Endodermal cell (in vitro differentiated cells): Measurements from ENCODE around the gene FOXI1. TPM values are rescaled to one million over a fixed set of nuclear protein-coding genes. Genes with fewer than 3 reads are reported as not detected.
"Not testable (repeated sequence)": the region's sequence is repeated elsewhere in the genome, so short reads cannot be mapped to it uniquely, and the experiment has no call there.

Source experiments
- DNase-seq: peaks from one replicate; pipeline ENCODE4 v3.0.0-alpha.2; 2017
- H3K27ac ChIP-seq: 2 replicates; pipeline ENCODE4 v1.5.1; 2013; ENCODE audit warnings: mild to moderate bottlenecking, low read depth, low read length, moderate library complexity
- H3K27me3 ChIP-seq: 2 replicates; pipeline ENCODE4 v1.6.1; 2013; ENCODE audit warnings: mild to moderate bottlenecking, low read length, moderate library complexity; ENCODE audit not compliant: insufficient read depth, control insufficient read depth, poor library complexity, severe bottlenecking
- H3K36me3 ChIP-seq: 2 replicates; pipeline ENCODE4 v1.7.0; 2013; ENCODE audit warnings: mild to moderate bottlenecking, low read length, moderate library complexity; ENCODE audit not compliant: control insufficient read depth, insufficient read depth
- H3K4me1 ChIP-seq: one replicate; pipeline ENCODE4 v1.7.0; 2013; ENCODE audit warnings: low read length; ENCODE audit not compliant: control insufficient read depth, insufficient read depth
- H3K4me3 ChIP-seq: 2 replicates; pipeline ENCODE4 v1.5.1; 2013; ENCODE audit warnings: mild to moderate bottlenecking, low read length, moderate library complexity
- H3K9ac ChIP-seq: 2 replicates; pipeline ENCODE4 v1.6.1; 2013; ENCODE audit warnings: mild to moderate bottlenecking, low read length, moderate library complexity; ENCODE audit not compliant: poor library complexity, severe bottlenecking; ENCODE audit errors: extremely low read depth
- H3K9me3 ChIP-seq: 2 replicates; pipeline ENCODE4 v1.6.1; 2013; ENCODE audit warnings: mild to moderate bottlenecking, low read length, moderate library complexity; ENCODE audit not compliant: control insufficient read depth
- H3K27ac Mint-ChIP-seq: 2 replicates; pipeline ENCODE4 v1.8.0; 2020; ENCODE audit warnings: mixed read lengths
- H3K27me3 Mint-ChIP-seq: 2 replicates; pipeline ENCODE4 v1.8.0; 2021; ENCODE audit warnings: mild to moderate bottlenecking, mixed read lengths; ENCODE audit not compliant: insufficient read depth
- H3K36me3 Mint-ChIP-seq: 2 replicates; pipeline ENCODE4 v1.8.0; 2020; ENCODE audit warnings: low read depth, mixed read lengths
- H3K4me1 Mint-ChIP-seq: 2 replicates; pipeline ENCODE4 v1.8.0; 2020; ENCODE audit warnings: mixed read lengths
- H3K4me3 Mint-ChIP-seq: 2 replicates; pipeline ENCODE4 v1.8.0; 2020; ENCODE audit warnings: mild to moderate bottlenecking, moderate library complexity, mixed read lengths
- H3K9me3 Mint-ChIP-seq: 2 replicates; pipeline ENCODE4 v1.8.0; 2020; ENCODE audit warnings: mild to moderate bottlenecking, mixed read lengths
- WGBS, 2 experiments: methylation state at CpG; one replicate each; pipeline versions ENCODE4 v1.1.5 to v1.1.7; 2013; ENCODE audit warnings: missing lambda C conversion rate in 2 of 2, mixed read lengths in 1 of 2; ENCODE audit not compliant: insufficient coverage in 1 of 2, insufficient read length in 1 of 2; 5-methylcytosine and 5-hydroxymethylcytosine counted together
- total RNA-seq, 2 donors: library from RNA; stranded (reverse); fragmentation: NEBNext Ultra II Directional in 1 of 2; extraction: Animal tissue kit (Norgen Biotek cat#: 25700) in 1 of 2; gene quantifications; 2 replicates in 1 of 2; 3 replicates in 1 of 2; pipeline ENCODE4 v1.2.1, GENCODE V29; 2021
- TF ChIP-seq, protein P1 (sequence below): fragments of 200-600 bp; sonication (generic); conservative IDR thresholded peaks from 2 replicates; pipeline ENCODE4 v1.5.0; 2021; ENCODE audit warnings: antibody characterized with exemption, mild to moderate bottlenecking

Gene FOXI1
- total RNA-seq, 2 donors from 2014 or later = 0.44 to 3.5 TPM

DNA sequence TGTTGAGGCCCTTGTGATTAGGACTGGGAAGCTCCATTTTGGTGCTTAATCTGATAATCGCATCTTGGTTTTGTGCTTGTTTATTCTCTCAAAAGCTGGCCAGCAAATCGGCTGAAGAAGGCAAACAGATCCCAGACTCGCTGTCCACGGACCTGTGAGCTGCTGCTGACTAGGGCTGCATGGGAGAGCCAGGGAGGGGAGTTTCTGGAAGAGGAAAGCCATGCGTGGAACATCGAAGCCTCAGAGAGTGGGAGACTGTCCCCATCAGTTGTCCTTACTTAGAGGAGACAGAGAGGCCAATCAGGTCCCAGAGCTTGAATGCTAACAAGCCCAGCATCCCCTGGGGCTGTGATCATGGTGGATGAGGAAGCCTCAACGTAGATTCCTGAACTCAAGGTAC lies 23.0 kb upstream of the FOXI1 start:
- H3K27me3 ChIP-seq = no peaks in the 10 kb centered on the region
- WGBS, 2 experiments = 80 to 87% methylated on average over 3 to 7 of the region's 7 CpGs

DNA sequence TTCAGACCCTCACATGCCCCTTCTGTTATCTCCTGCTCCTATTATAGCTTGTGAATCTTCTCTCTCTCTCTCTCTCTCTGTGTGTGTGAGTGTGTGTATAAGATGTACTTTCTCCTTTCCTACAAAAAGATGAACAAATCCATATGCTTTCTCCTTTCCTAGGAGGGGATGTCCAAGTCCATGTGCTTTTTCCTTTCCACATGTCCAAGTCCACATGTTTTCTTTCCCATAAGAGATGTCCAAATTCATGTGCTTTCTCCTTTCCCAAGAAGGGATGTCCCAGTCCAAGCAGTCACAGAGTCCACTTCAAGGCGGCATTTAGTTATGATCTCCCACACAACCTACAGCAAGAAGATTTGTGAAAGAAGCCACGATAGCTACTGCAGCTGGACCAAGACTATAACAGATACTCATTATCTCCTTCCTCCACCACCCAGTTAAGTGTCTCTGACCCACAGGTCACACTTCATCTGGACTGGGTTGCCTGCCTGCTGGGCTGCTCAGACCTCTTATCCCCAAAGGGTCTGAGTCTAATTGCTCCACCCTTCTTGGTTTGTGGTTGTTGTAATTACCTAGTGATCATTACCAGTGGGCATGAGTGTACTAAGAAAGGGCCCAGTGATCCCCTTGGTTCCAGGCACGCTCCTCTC lies 18.4 kb upstream of the FOXI1 start:
- no peaks in the 10 kb centered on the region for H3K27me3 ChIP-seq
- H3K9me3 Mint-ChIP-seq = no peaks in the 10 kb centered on the region
- peaks cover 4% of the 10 kb centered on the region for H3K9me3 ChIP-seq
- TF ChIP-seq, protein P1, sequence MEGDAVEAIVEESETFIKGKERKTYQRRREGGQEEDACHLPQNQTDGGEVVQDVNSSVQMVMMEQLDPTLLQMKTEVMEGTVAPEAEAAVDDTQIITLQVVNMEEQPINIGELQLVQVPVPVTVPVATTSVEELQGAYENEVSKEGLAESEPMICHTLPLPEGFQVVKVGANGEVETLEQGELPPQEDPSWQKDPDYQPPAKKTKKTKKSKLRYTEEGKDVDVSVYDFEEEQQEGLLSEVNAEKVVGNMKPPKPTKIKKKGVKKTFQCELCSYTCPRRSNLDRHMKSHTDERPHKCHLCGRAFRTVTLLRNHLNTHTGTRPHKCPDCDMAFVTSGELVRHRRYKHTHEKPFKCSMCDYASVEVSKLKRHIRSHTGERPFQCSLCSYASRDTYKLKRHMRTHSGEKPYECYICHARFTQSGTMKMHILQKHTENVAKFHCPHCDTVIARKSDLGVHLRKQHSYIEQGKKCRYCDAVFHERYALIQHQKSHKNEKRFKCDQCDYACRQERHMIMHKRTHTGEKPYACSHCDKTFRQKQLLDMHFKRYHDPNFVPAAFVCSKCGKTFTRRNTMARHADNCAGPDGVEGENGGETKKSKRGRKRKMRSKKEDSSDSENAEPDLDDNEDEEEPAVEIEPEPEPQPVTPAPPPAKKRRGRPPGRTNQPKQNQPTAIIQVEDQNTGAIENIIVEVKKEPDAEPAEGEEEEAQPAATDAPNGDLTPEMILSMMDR = no peak
- 89 to 91% methylated on average over 2 to 3 of the region's 3 CpGs for WGBS, 2 experiments
- no peaks in the 10 kb centered on the region for H3K4me1 Mint-ChIP-seq
- H3K27ac Mint-ChIP-seq = no peak overlapping the region
- peaks cover 6% of the 10 kb centered on the region for H3K36me3 Mint-ChIP-seq
- H3K4me3 ChIP-seq = no peak overlapping the region
- no peak overlapping the region for H3K9ac ChIP-seq
- H3K36me3 ChIP-seq = no peaks in the 10 kb centered on the region
- no peak for DNase-seq
- peaks cover 2% of the 10 kb centered on the region for H3K27me3 Mint-ChIP-seq
- H3K4me1 ChIP-seq = no peaks in the 10 kb centered on the region
- no peak overlapping the region for H3K27ac ChIP-seq
- no peak overlapping the region for H3K4me3 Mint-ChIP-seq

More for the DNA sequence above, 23.0 kb upstream of the FOXI1 start:
- Mint-ChIP-seq H3K27me3 (peaks cover 10% of the 10 kb centered on the region), H3K36me3 (no peaks in the 10 kb centered on the region), H3K9me3 (no peaks in the 10 kb centered on the region), H3K4me3 (no peak overlapping the region), H3K27ac (no peak overlapping the region), H3K4me1 (no peaks in the 10 kb centered on the region)
- H3K9ac ChIP-seq = no peak overlapping the region
- TF ChIP-seq, protein P1 = no peak
- DNase-seq = no peak
- no peak overlapping the region for H3K4me3 ChIP-seq
- H3K4me1 ChIP-seq = no peaks in the 10 kb centered on the region
- no peak overlapping the region for H3K27ac ChIP-seq
- no peaks in the 10 kb centered on the region for H3K9me3 ChIP-seq
- H3K36me3 ChIP-seq = no peaks in the 10 kb centered on the region

DNA sequence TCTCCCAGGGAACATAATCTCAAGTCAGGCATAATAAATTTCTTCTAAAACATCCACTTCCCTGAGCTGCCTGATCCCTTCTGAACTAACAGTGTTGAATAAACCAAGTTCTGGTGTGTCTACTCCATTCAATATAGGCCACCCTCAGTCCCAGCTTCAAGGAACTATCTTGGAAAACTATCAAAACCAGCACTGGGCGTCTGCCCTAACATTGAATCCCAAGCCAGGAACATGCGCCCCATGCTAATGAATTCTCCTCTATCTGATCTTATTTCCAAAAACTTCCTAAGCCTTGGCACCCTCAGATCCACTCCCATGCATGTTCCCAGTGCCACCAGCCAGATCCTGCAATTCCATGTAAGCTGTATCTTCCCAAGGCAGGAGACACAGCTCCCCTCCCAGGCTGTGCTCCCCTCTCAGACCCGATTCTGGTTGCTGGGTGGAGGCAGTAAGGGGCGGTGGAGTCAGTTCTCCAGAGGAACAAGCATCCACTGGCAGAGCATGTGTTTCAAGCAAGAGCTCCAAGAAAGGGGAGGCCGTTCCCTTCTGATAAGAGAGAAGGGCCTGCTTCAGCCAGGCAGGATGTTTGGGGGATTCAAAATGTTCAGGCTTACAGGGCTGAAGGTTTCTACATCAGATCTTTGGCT lies 13.1 kb upstream of the FOXI1 start:
- no peaks in the 10 kb centered on the region for H3K4me1 ChIP-seq

DNA sequence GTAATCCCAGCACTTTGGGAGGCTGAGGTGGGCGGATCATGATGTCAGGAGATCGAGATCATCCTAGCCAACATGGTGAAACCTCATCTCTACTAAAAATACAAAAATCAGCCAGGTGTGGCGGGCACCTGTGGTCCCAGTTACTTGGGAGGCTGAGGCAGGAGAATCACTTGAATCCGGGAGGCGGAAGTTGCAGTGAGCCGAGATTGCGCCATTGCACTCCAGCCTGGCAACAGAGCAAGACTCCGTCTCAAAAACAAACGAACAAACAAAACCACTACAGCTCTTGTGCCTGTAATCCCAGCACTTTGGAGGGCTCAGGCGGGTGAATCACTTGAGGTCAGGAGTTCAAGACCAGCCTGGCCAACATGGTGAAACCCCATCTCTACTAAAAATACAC lies 11.4 kb upstream of the FOXI1 start:
- not testable (repeated sequence) for H3K4me3 Mint-ChIP-seq, H3K4me1 Mint-ChIP-seq

More for the DNA sequence above, 13.1 kb upstream of the FOXI1 start:
- H3K9me3 Mint-ChIP-seq = no peaks in the 10 kb centered on the region
- 93 to 100% methylated on average over 1 to 5 of the region's 5 CpGs for WGBS, 2 experiments
- no peaks in the 10 kb centered on the region for H3K27me3 Mint-ChIP-seq
- TF ChIP-seq, protein P1 = no peak
- Histone ChIP-seq H3K9me3 (peaks cover 4% of the 10 kb centered on the region), H3K4me3 (no peak overlapping the region), H3K27me3 (no peaks in the 10 kb centered on the region), H3K9ac (no peak overlapping the region), H3K36me3 (no peaks in the 10 kb centered on the region), H3K27ac (no peak overlapping the region)
- peaks cover under 1% of the 10 kb centered on the region for H3K4me1 Mint-ChIP-seq
- H3K36me3 Mint-ChIP-seq = peaks cover 6% of the 10 kb centered on the region
- H3K27ac Mint-ChIP-seq = no peak overlapping the region
- DNase-seq = no peak
- H3K4me3 Mint-ChIP-seq = no peak overlapping the region

More for the DNA sequence above, 11.4 kb upstream of the FOXI1 start:
- H3K9ac ChIP-seq, DNase-seq, H3K27ac Mint-ChIP-seq, H3K27me3 ChIP-seq, H3K36me3 ChIP-seq, H3K4me1 ChIP-seq, H3K27ac ChIP-seq, H3K36me3 Mint-ChIP-seq, H3K27me3 Mint-ChIP-seq, H3K4me3 ChIP-seq: not testable (repeated sequence)
- WGBS, 2 experiments = 94 to 95% methylated on average over 7 to 10 of the region's 10 CpGs
- peaks cover 14% of the 10 kb centered on the region for H3K9me3 Mint-ChIP-seq
- H3K9me3 ChIP-seq = peaks cover 14% of the 10 kb centered on the region
